Activated CD4-positive, alpha-beta T cell treated with anti-CD3 and anti-CD28 coated beads for 1 hour (primary cell): ENCODE results near the gene COL18A1.
"Not testable (repeated sequence)": the region's sequence is repeated elsewhere in the genome, so short reads cannot be mapped to it uniquely, and the experiment has no call there.

Source experiments
- DNase-seq: peaks from one replicate; pipeline ENCODE4 v3.0.0-alpha.2; 2020

The COL18A1 gene

GRCh38 chr21:45367402-45368351, 37.3 kb upstream of the COL18A1 start:
- no peak for DNase-seq

- DNase-seq = not testable (repeated sequence)
Measured at GRCh38 chr21:45369018-45369417, 35.9 kb upstream of the COL18A1 start.

GRCh38 chr21:45370575-45370974, 34.4 kb upstream of the COL18A1 start:
- DNase-seq = no peak

- DNase-seq = no peak
Measured at GRCh38 chr21:45371081-45371480, 33.9 kb upstream of the COL18A1 start.

GRCh38 chr21:45371655-45372054, 33.3 kb upstream of the COL18A1 start:
- no peak for DNase-seq

GRCh38 chr21:45372732-45373355, 32.1 kb upstream of the COL18A1 start:
- DNase-seq = no peak

- DNase-seq = no peak
Measured at GRCh38 chr21:45373991-45374816, 30.8 kb upstream of the COL18A1 start.

GRCh38 chr21:45374826-45375455, 30.0 kb upstream of the COL18A1 start:
- DNase-seq = no peak

GRCh38 chr21:45376459-45377324, 28.3 kb upstream of the COL18A1 start:
- no peak for DNase-seq

- no peak for DNase-seq
Measured at GRCh38 chr21:45377325-45377709, 27.6 kb upstream of the COL18A1 start.

- no peak for DNase-seq
Measured at GRCh38 chr21:45377866-45378257, 27.1 kb upstream of the COL18A1 start.

- no peak for DNase-seq
Measured at GRCh38 chr21:45378258-45378966, 26.6 kb upstream of the COL18A1 start.

GRCh38 chr21:45379171-45379900, 25.6 kb upstream of the COL18A1 start:
- no peak for DNase-seq

- DNase-seq = no peak
Measured at GRCh38 chr21:45379901-45380330, 25.0 kb upstream of the COL18A1 start.

GRCh38 chr21:45380566-45380965, 24.4 kb upstream of the COL18A1 start:
- DNase-seq = no peak

GRCh38 chr21:45381036-45381787, 23.8 kb upstream of the COL18A1 start:
- DNase-seq = no peak

- DNase-seq = no peak
Measured at GRCh38 chr21:45381865-45382696, 22.9 kb upstream of the COL18A1 start.

- no peak for DNase-seq
Measured at GRCh38 chr21:45382697-45382997, 22.3 kb upstream of the COL18A1 start.

- no peak for DNase-seq
Measured at GRCh38 chr21:45383111-45383614, 21.8 kb upstream of the COL18A1 start.
